ENCODE data around the gene OR5M11.
"Not testable (repeated sequence)": the region's sequence is repeated elsewhere in the genome, so short reads cannot be mapped to it uniquely, and the experiment has no call there.

Gene OR5M11
- 0 reads per million in 4 donors for total RNA-seq

GRCh38 chr11:56543157-56543556 lies at the start of gene OR5M11:
OR5M11 (minus strand) TSS chr11:56543257; CDS start chr11:56543257, 0 bp downstream.
- DNase-seq: no peak

GRCh38 chr11:56592088-56592717 lies 49.1 kb upstream of the OR5M11 start:
- DNase-seq: not testable (repeated sequence)

- DNase-seq: no peak
Observed at GRCh38 chr11:56577621-56578020, 34.6 kb upstream of the OR5M11 start, which contains the start of gene OR5M10. OR5M10 (minus strand) TSS chr11:56577721; CDS start chr11:56577721, 0 bp downstream.

- DNase-seq: no peak
Observed at GRCh38 chr11:56558574-56558973, 15.5 kb upstream of the OR5M11 start.

GRCh38 chr11:56554691-56555090 lies 11.6 kb upstream of the OR5M11 start:
- not testable (repeated sequence) for DNase-seq

GRCh38 chr11:56545531-56545930 lies 2.5 kb upstream of the OR5M11 start:
- no peak for DNase-seq

- no peak for DNase-seq
Observed at GRCh38 chr11:56543739-56544138, 682 bp upstream of the OR5M11 start.

GRCh38 chr11:56533054-56533740 lies 9.9 kb downstream of the OR5M11 start:
- no peak for DNase-seq

- DNase-seq: no peak
Observed at GRCh38 chr11:56531856-56532255, 11.2 kb downstream of the OR5M11 start.

GRCh38 chr11:56522008-56522407 lies 21.0 kb downstream of the OR5M11 start:
- DNase-seq: no peak

GRCh38 chr11:56513280-56513679 lies 29.8 kb downstream of the OR5M11 start:
- no peak for DNase-seq

- DNase-seq: no peak
Observed at GRCh38 chr11:56509439-56509838, 33.6 kb downstream of the OR5M11 start.

GRCh38 chr11:56497010-56497409 lies 46.0 kb downstream of the OR5M11 start:
- DNase-seq: no peak

GRCh38 chr11:56495117-56495516 lies 47.9 kb downstream of the OR5M11 start:
- no peak for DNase-seq

Data from T-helper 1 cell (primary cell).